NCI-H69 (cell line): ENCODE measurements around the gene CASKIN1.

Source experiments
- DNase-seq: peaks from one replicate; lab custom pipeline; 2025; lab: John Stamatoyannopoulos, UW

The CASKIN1 gene

GRCh38 chr16:2190659-2191445, 5.6 kb downstream of the CASKIN1 start:
- peak; percentile 24 for DNase-seq

- DNase-seq = no peak
Measured at GRCh38 chr16:2190002-2190658, 6.3 kb downstream of the CASKIN1 start.

- no peak for DNase-seq
Measured at GRCh38 chr16:2189252-2189893, 7.0 kb downstream of the CASKIN1 start.

GRCh38 chr16:2188395-2188794, 8.0 kb downstream of the CASKIN1 start:
- DNase-seq = no peak

GRCh38 chr16:2187212-2187611, 9.2 kb downstream of the CASKIN1 start:
- no peak for DNase-seq

GRCh38 chr16:2186505-2186904, 9.9 kb downstream of the CASKIN1 start:
- DNase-seq = no peak

GRCh38 chr16:2186064-2186463, 10.3 kb downstream of the CASKIN1 start:
- no peak for DNase-seq

- no peak for DNase-seq
Measured at GRCh38 chr16:2184962-2185361, 11.4 kb downstream of the CASKIN1 start.

- no peak for DNase-seq
Measured at GRCh38 chr16:2184346-2184745, 12.1 kb downstream of the CASKIN1 start.

- no peak for DNase-seq
Measured at GRCh38 chr16:2183671-2184070, 12.7 kb downstream of the CASKIN1 start.

- no peak for DNase-seq
Measured at GRCh38 chr16:2181952-2182351, 14.5 kb downstream of the CASKIN1 start.

- DNase-seq = no peak
Measured at GRCh38 chr16:2180962-2181923, 15.2 kb downstream of the CASKIN1 start.

GRCh38 chr16:2180461-2180860, 15.9 kb downstream of the CASKIN1 start:
- no peak for DNase-seq

- DNase-seq = no peak
Measured at GRCh38 chr16:2179576-2179975, 16.8 kb downstream of the CASKIN1 start.

GRCh38 chr16:2179107-2179501, 17.3 kb downstream of the CASKIN1 start:
- DNase-seq = no peak

GRCh38 chr16:2178321-2179106, 17.9 kb downstream of the CASKIN1 start:
- no peak for DNase-seq

- no peak for DNase-seq
Measured at GRCh38 chr16:2177561-2177960, 18.8 kb downstream of the CASKIN1 start.

- no peak for DNase-seq
Measured at GRCh38 chr16:2177101-2177500, 19.3 kb downstream of the CASKIN1 start.

- no peak for DNase-seq
Measured at GRCh38 chr16:2176047-2176446, 20.4 kb downstream of the CASKIN1 start.

GRCh38 chr16:2175454-2175853, 21.0 kb downstream of the CASKIN1 start:
- no peak for DNase-seq
